ENCODE results near the gene TCF12. TPM values are rescaled to one million over a fixed set of nuclear protein-coding genes. Genes with fewer than 3 reads are reported as not detected.

The TCF12 gene
- total RNA-seq, 1 donor from 2014 or later, result 112 TPM

DNA sequence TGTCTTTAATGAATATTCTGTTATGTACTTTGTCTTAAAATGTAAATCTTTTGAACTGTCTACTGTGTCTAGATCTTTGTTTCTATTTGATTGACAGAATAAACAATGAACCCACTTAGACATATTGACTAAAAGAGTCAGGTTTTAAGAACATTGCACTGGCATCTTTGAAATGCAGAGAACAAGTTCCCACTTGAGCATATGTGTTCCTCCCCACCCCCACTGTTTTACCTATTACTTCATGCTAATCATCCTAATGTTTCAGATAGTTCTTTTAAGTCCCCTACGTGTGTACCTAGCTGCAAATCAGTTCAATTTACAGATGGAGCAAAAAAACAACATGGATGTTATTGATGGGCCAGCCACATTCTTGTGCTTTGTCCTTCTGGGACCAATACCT is 11.7 kb upstream of the TCF12 start:
- FAIRE-seq (peak; percentile 45), DNase-seq (ENCODE audit: low read depth) (no peak)
- Histone ChIP-seq H3K36me3 (ENCODE audit: insufficient read depth, low read length) (no peaks in the 10 kb centered on the region), H3K9me3 (ENCODE audit: insufficient read depth, low read depth, low read length) (no peaks in the 10 kb centered on the region), H3K79me2 (ENCODE audit: insufficient read depth, low read length) (no peaks in the 10 kb centered on the region), H3K4me1 (ENCODE audit: insufficient read depth, low read length) (no peaks in the 10 kb centered on the region), H4K20me1 (ENCODE audit: insufficient read depth, low read length) (no peaks in the 10 kb centered on the region), H3K4me3 (ENCODE audit: insufficient read depth, low read depth, low read length) (no peak overlapping the region), H3K4me2 (ENCODE audit: low read length) (no peak overlapping the region), H2AFZ (ENCODE audit: low read depth, low read length) (no peak overlapping the region), H3K27me3 (ENCODE audit: insufficient read depth, low read length) (no peaks in the 10 kb centered on the region), H3K27ac (ENCODE audit: low read depth, low read length) (no peak overlapping the region), H3K9ac (ENCODE audit: low read length) (no peak overlapping the region)
- Mint-ChIP-seq H3K9me3 (ENCODE audit: unreplicated experiment) (peaks cover 5% of the 10 kb centered on the region), H3K36me3 (ENCODE audit: low read depth, unreplicated experiment) (peaks cover 4% of the 10 kb centered on the region), H3K27ac (ENCODE audit: unreplicated experiment) (no peak overlapping the region), H3K27me3 (ENCODE audit: low read depth, unreplicated experiment) (no peaks in the 10 kb centered on the region), H3K4me1 (ENCODE audit: low read depth, unreplicated experiment) (no peaks in the 10 kb centered on the region), H3K4me3 (ENCODE audit: unreplicated experiment) (no peak overlapping the region)
- TF ChIP-seq EZH2 (IDR thresholded peaks at IDR 0.05; ENCODE audit: insufficient read depth, low read length), result no peak
- TF ChIP-seq, protein P1, sequence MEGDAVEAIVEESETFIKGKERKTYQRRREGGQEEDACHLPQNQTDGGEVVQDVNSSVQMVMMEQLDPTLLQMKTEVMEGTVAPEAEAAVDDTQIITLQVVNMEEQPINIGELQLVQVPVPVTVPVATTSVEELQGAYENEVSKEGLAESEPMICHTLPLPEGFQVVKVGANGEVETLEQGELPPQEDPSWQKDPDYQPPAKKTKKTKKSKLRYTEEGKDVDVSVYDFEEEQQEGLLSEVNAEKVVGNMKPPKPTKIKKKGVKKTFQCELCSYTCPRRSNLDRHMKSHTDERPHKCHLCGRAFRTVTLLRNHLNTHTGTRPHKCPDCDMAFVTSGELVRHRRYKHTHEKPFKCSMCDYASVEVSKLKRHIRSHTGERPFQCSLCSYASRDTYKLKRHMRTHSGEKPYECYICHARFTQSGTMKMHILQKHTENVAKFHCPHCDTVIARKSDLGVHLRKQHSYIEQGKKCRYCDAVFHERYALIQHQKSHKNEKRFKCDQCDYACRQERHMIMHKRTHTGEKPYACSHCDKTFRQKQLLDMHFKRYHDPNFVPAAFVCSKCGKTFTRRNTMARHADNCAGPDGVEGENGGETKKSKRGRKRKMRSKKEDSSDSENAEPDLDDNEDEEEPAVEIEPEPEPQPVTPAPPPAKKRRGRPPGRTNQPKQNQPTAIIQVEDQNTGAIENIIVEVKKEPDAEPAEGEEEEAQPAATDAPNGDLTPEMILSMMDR (IDR thresholded peaks at IDR 0.05; ENCODE audit: insufficient read depth, low read depth, low read length), result no peak

DNA sequence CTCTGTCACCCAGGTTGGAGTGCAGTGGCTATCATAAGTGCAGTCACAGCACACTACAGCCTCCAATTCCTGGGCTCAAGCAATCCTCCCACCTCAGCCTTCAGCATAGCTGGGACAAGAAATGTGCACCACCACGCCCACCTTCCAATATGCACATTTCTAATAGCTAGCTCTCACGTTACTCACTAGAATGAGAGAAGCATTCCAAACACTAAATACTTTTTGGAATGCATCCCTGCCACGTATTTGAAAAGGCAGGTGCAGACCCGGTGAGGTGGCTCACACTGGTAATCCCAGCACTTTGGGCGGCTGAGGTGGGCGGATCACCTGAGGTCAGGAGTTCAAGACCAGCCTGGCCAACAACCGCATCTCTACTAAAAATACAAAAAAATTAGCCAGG is 7.6 kb upstream of the TCF12 start:
- no peak overlapping the region for H3K4me3 ChIP-seq (ENCODE audit: insufficient read depth, low read depth, low read length)
- H3K9me3 Mint-ChIP-seq (ENCODE audit: unreplicated experiment), result no peaks in the 10 kb centered on the region
- no peaks in the 10 kb centered on the region for H3K27me3 Mint-ChIP-seq (ENCODE audit: low read depth, unreplicated experiment)
- H3K27ac Mint-ChIP-seq (ENCODE audit: unreplicated experiment), result no peak overlapping the region
- no peak for FAIRE-seq
- H4K20me1 ChIP-seq (ENCODE audit: insufficient read depth, low read length), result no peaks in the 10 kb centered on the region
- no peaks in the 10 kb centered on the region for H3K79me2 ChIP-seq (ENCODE audit: insufficient read depth, low read length)
- H3K9me3 ChIP-seq (ENCODE audit: insufficient read depth, low read depth, low read length), result no peaks in the 10 kb centered on the region
- no peaks in the 10 kb centered on the region for H3K27me3 ChIP-seq (ENCODE audit: insufficient read depth, low read length)
- H3K36me3 ChIP-seq (ENCODE audit: insufficient read depth, low read length), result no peaks in the 10 kb centered on the region
- no peaks in the 10 kb centered on the region for H3K4me1 ChIP-seq (ENCODE audit: insufficient read depth, low read length)
- H2AFZ ChIP-seq (ENCODE audit: low read depth, low read length), result no peak overlapping the region
- peaks cover 4% of the 10 kb centered on the region for H3K4me1 Mint-ChIP-seq (ENCODE audit: low read depth, unreplicated experiment)
- TF ChIP-seq, protein P1 (IDR thresholded peaks at IDR 0.05; ENCODE audit: insufficient read depth, low read depth, low read length), result no peak
- no peak for TF ChIP-seq EZH2 (IDR thresholded peaks at IDR 0.05; ENCODE audit: insufficient read depth, low read length)
- no peaks in the 10 kb centered on the region for H3K36me3 Mint-ChIP-seq (ENCODE audit: low read depth, unreplicated experiment)
- no peak overlapping the region for H3K27ac ChIP-seq (ENCODE audit: low read depth, low read length)
- no peak overlapping the region for H3K4me2 ChIP-seq (ENCODE audit: low read length)
- H3K4me3 Mint-ChIP-seq (ENCODE audit: unreplicated experiment), result no peak overlapping the region
- DNase-seq (ENCODE audit: low read depth), result no peak
- no peak overlapping the region for H3K9ac ChIP-seq (ENCODE audit: low read length)

DNA sequence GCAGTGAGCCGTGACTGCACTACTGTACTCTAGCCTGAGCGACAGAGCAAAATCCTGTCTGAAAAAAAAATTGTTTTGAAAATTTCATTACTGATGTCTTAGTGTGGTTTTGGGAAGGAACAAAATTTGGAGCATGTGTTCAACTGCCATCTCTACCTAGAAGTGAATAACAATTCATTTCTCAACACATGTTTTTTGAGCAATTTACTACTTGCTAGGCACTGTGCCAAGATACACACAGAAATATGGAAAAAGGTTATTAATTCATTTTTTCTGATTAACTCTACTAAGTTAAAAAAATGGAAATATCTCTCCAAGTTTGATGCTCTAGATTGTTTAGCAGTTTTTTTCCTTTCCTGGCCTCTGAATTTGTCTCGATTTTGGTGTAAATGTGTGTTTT is 5.2 kb upstream of the TCF12 start:
- Mint-ChIP-seq H3K27me3 (ENCODE audit: low read depth, unreplicated experiment) (no peaks in the 10 kb centered on the region), H3K9me3 (ENCODE audit: unreplicated experiment) (no peaks in the 10 kb centered on the region), H3K36me3 (ENCODE audit: low read depth, unreplicated experiment) (peaks cover 5% of the 10 kb centered on the region), H3K4me1 (ENCODE audit: low read depth, unreplicated experiment) (peaks cover 4% of the 10 kb centered on the region), H3K4me3 (ENCODE audit: unreplicated experiment) (no peak overlapping the region), H3K27ac (ENCODE audit: unreplicated experiment) (no peak overlapping the region)
- no peak for TF ChIP-seq EZH2 (IDR thresholded peaks at IDR 0.05; ENCODE audit: insufficient read depth, low read length)
- TF ChIP-seq, protein P1 (IDR thresholded peaks at IDR 0.05; ENCODE audit: insufficient read depth, low read depth, low read length), result no peak
- H3K27me3 ChIP-seq (ENCODE audit: insufficient read depth, low read length), result no peaks in the 10 kb centered on the region
- H3K27ac ChIP-seq (ENCODE audit: low read depth, low read length), result no peak overlapping the region
- H3K4me2 ChIP-seq (ENCODE audit: low read length), result peak overlapping the region; percentile 31
- H3K9ac ChIP-seq (ENCODE audit: low read length), result no peak overlapping the region
- FAIRE-seq (no peak), DNase-seq (ENCODE audit: low read depth) (no peak)
- H2AFZ ChIP-seq (ENCODE audit: low read depth, low read length), result no peak overlapping the region
- no peaks in the 10 kb centered on the region for H3K9me3 ChIP-seq (ENCODE audit: insufficient read depth, low read depth, low read length)
- H3K4me3 ChIP-seq (ENCODE audit: insufficient read depth, low read depth, low read length), result no peak overlapping the region
- H3K36me3 ChIP-seq (ENCODE audit: insufficient read depth, low read length), result no peaks in the 10 kb centered on the region
- peaks cover 9% of the 10 kb centered on the region for H3K4me1 ChIP-seq (ENCODE audit: insufficient read depth, low read length)
- H4K20me1 ChIP-seq (ENCODE audit: insufficient read depth, low read length), result no peaks in the 10 kb centered on the region
- H3K79me2 ChIP-seq (ENCODE audit: insufficient read depth, low read length), result peaks cover 9% of the 10 kb centered on the region
